GM18502 (cell line): Measurements from ENCODE around the gene TEFM.
"Not testable (repeated sequence)": the region's sequence is repeated elsewhere in the genome, so short reads cannot be mapped to it uniquely, and the experiment has no call there.

Source experiments
- ATAC-seq: cut with Tn5 transposase; IDR thresholded peaks from one replicate; pipeline ENCODE4 v1.9.1; 2021; ENCODE audit warnings: mild to moderate bottlenecking; ENCODE audit not compliant: unreplicated experiment, poor library complexity

Gene TEFM, protein sequence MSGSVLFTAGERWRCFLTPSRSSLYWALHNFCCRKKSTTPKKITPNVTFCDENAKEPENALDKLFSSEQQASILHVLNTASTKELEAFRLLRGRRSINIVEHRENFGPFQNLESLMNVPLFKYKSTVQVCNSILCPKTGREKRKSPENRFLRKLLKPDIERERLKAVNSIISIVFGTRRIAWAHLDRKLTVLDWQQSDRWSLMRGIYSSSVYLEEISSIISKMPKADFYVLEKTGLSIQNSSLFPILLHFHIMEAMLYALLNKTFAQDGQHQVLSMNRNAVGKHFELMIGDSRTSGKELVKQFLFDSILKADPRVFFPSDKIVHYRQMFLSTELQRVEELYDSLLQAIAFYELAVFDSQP

GRCh38 chr17:30906101-30906911, at the start of gene TEFM:
TSS of gene TEFM (minus strand) at chr17:30906238. CDS start at chr17:30906198, 40 bp downstream.
- ATAC-seq = peak; percentile 91

GRCh38 chr17:30954046-30954830, 48.2 kb upstream of the TEFM start:
- ATAC-seq = no peak

- no peak for ATAC-seq
Measured at GRCh38 chr17:30952638-30953393, 46.8 kb upstream of the TEFM start.

- ATAC-seq = no peak
Measured at GRCh38 chr17:30950669-30951399, 44.8 kb upstream of the TEFM start.

DNA sequence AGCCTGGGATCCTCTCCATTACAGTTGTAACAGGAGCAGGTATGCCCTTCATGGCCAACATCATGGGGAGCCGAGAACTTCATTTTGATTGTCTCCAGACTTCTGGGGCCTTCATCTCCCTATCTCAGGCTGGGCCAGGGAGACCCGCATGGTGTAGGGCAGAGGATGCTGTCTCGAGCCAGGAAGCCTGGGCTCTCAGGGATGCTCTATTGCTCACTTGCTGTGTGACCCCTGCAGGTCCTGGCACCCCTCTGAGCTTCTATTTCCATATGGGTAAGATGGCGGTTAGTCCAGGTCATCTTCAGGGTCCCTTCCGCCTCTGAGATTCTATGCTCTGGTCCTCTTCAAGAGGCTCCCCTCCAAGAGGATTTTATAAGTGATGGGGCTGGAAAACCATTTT, 44.2 kb upstream of the TEFM start:
- ATAC-seq = no peak

- ATAC-seq = no peak
Measured at GRCh38 chr17:30947796-30948195, 41.8 kb upstream of the TEFM start.

GRCh38 chr17:30942308-30943079, 36.5 kb upstream of the TEFM start:
- ATAC-seq = no peak

- ATAC-seq = no peak
Measured at GRCh38 chr17:30939051-30939689, 33.1 kb upstream of the TEFM start.

GRCh38 chr17:30933966-30934365, 27.9 kb upstream of the TEFM start:
- no peak for ATAC-seq

DNA sequence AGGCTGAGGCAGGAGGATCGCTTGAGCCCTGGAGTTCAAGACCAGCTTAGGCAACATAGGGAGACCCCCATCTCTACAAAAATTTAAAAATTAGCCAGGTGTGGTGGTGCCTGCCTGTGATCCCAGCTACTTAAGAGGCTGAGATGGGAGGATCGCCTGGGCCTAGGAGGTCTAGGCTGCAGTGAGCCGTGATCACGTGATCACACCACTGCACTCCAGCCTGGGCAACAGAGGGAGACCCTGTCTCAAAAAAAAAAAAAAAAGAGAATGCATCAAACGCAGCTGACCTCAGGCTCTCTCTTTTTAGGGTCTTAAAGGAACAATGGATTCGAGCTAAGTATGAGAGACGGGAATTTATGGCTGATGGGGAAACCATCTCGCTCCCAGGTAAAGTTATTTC, 25.5 kb upstream of the TEFM start:
- ATAC-seq = not testable (repeated sequence)

GRCh38 chr17:30930495-30930894, 24.5 kb upstream of the TEFM start:
- ATAC-seq = no peak

DNA sequence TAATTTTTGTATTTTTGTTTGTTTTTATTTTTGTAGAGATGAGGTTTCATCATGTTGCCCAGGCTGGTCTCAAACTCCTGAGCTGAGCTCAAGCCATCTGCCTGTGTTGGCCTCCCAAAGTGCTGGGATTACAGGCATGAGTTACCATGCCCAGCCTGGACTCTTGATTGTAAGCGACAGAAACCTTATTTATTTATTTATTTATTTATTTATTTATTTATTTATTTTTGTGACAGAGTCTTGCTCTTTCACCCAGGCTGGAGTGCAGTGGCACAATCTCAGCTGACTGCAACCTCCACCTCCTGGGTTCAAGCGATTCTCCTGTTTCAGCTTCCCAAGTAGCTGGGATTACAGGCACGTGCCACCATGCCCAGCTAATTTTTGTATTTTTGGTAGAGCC, 23.8 kb upstream of the TEFM start:
- ATAC-seq = not testable (repeated sequence)

GRCh38 chr17:30929081-30929633, 23.1 kb upstream of the TEFM start:
- no peak for ATAC-seq

DNA sequence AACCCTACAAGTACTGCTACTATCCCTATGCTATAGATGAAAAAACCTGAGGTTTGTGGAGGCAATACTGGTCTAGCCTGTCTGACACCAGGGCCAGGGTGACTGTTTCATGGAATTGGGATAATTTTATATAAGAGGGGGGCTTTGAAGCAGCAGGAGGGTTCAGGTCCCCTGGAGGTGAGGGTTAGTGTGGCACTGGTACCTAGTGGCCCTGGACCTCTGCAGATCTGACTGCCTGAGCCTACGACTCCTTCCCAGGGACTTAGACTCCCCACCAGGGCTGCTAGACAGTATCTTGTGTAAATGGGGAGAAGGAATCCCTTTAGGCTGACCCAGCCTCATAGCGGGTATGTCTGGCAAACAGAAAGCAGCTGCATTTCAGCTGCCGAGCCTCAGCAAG, 22.5 kb upstream of the TEFM start:
- ATAC-seq = no peak

GRCh38 chr17:30927756-30928155, 21.7 kb upstream of the TEFM start:
- no peak for ATAC-seq

- ATAC-seq = no peak
Measured at GRCh38 chr17:30926516-30926915, 20.5 kb upstream of the TEFM start.

GRCh38 chr17:30924341-30924740, 18.3 kb upstream of the TEFM start:
- no peak for ATAC-seq
